Measurements from ENCODE around the gene CC2D2A. TPM values are rescaled to one million over a fixed set of nuclear protein-coding genes. Genes with fewer than 3 reads are reported as not detected.

CC2D2A gene
- total RNA-seq, 2 experiments from 2014 or later: not detected

DNA sequence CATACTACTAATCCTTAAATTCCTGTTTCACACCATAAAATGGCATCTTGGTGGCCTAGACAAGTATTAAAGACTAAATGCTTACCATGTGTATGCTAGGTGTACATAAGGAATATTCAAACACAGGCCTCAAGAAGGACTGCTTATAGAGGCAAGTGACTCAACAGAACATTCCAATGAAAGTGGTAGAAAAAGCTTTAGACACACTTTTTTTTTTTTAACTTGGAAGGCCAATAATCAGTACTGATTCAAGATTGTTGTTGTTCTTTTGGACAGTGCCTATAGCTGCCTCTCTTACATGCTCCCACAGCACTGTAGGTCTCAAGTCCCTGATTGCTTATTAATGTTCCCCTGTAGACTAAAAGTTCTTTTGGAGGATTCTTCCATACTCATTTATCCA, 107.8 kb downstream of the CC2D2A start:
- H4K20me1 ChIP-seq (ENCODE audit: insufficient read depth, low read length): no peaks in the 10 kb centered on the region
- H3K4me2 ChIP-seq (ENCODE audit: low read length): no peak overlapping the region
- no TSS peak for BruUV-seq (replicated peaks)
- no peak overlapping the region for H2AFZ ChIP-seq (ENCODE audit: low read length)
- intact Hi-C loops (cut with micrococcal nuclease; ENCODE audit: unreplicated experiment): no loop called here
- ChIA-PET POLR2A (interaction anchor here (0.6 kb wide), 1 partner anchor 42 kb away, joined by 3 read pairs; no protein-coding TSS in a partner anchor), CTCF (ENCODE audit: unreplicated experiment) (no interaction called here)
- TF ChIP-seq, protein P1, sequence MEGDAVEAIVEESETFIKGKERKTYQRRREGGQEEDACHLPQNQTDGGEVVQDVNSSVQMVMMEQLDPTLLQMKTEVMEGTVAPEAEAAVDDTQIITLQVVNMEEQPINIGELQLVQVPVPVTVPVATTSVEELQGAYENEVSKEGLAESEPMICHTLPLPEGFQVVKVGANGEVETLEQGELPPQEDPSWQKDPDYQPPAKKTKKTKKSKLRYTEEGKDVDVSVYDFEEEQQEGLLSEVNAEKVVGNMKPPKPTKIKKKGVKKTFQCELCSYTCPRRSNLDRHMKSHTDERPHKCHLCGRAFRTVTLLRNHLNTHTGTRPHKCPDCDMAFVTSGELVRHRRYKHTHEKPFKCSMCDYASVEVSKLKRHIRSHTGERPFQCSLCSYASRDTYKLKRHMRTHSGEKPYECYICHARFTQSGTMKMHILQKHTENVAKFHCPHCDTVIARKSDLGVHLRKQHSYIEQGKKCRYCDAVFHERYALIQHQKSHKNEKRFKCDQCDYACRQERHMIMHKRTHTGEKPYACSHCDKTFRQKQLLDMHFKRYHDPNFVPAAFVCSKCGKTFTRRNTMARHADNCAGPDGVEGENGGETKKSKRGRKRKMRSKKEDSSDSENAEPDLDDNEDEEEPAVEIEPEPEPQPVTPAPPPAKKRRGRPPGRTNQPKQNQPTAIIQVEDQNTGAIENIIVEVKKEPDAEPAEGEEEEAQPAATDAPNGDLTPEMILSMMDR (conservative IDR thresholded peaks at IDR 0.05; ENCODE audit: low read length): no peak
- TF ChIP-seq EZH2phosphoT487 (IDR thresholded peaks at IDR 0.05; ENCODE audit: borderline replicate concordance, low read depth, low read length): no peak
- H3K27ac ChIP-seq (ENCODE audit: low read depth, low read length, poor library complexity, severe bottlenecking): no peak overlapping the region
- no peak overlapping the region for H3K4me3 ChIP-seq (ENCODE audit: low read depth, low read length, poor library complexity, severe bottlenecking)
- no peaks in the 10 kb centered on the region for H3K9me2 ChIP-seq (ENCODE audit: insufficient read depth, low read length)
- no peaks in the 10 kb centered on the region for H3K79me2 ChIP-seq (ENCODE audit: insufficient read depth, low read depth, low read length)
- H3K4me1 ChIP-seq (ENCODE audit: insufficient read depth, low read length, poor library complexity, severe bottlenecking): no peaks in the 10 kb centered on the region
- no peak for DNase-seq (ENCODE audit: low spot score)
- no peaks in the 10 kb centered on the region for H3K9me3 ChIP-seq (ENCODE audit: low read length)
- H3K36me3 ChIP-seq (ENCODE audit: insufficient read depth, low read length): no peaks in the 10 kb centered on the region

DNA sequence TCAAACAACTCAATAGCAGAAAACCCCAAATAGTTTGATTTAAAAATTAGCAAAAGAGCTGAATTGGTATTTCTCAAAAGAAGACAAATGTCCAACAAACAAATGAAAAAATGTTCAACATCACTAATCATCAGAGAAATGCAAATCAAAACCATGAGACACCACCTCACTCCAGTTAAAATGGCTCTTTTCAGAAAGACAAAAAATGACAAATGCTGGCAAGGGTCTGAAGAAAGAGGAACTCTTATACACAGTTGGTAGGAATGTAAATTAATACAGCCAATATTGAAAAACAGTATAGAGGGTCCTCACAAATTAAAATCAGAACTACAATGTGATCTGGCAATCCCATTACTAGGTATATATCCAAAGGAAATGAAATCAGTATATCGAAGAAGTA, 115.1 kb downstream of the CC2D2A start:
- CTCF ChIA-PET (ENCODE audit: unreplicated experiment): no interaction called here
- no peaks in the 10 kb centered on the region for H3K79me2 ChIP-seq (ENCODE audit: insufficient read depth, low read depth, low read length)

DNA sequence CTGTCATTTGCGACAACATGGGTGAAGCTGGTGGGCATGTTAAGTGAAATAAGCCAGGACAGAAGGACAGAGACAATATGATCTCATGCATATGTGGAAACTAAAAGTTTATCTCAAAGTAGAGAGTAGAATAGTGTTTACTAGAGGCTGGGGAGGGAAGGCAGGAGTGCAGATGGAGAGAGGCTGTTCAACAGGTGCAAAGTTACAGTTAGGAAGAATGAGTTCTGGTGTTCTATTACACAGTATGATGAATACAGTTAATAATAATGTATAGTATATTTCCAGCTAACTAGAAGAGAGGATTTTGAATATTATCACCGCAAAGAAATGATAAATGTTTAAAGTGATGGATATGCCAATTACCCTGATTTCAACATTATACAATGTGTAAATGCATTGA, 115.6 kb downstream of the CC2D2A start:
- intact Hi-C loops (cut with micrococcal nuclease; ENCODE audit: unreplicated experiment): no loop called here
- H4K20me1 ChIP-seq (ENCODE audit: insufficient read depth, low read length): no peaks in the 10 kb centered on the region
- CTCF ChIA-PET (ENCODE audit: unreplicated experiment): no interaction called here
- TF ChIP-seq, protein P1 (conservative IDR thresholded peaks at IDR 0.05; ENCODE audit: low read length): no peak
- no peak for TF ChIP-seq EZH2phosphoT487 (IDR thresholded peaks at IDR 0.05; ENCODE audit: borderline replicate concordance, low read depth, low read length)
- DNase-seq (ENCODE audit: low spot score): no peak
- no peak overlapping the region for H2AFZ ChIP-seq (ENCODE audit: low read length)
- no peaks in the 10 kb centered on the region for H3K9me3 ChIP-seq (ENCODE audit: low read length)
- no peaks in the 10 kb centered on the region for H3K79me2 ChIP-seq (ENCODE audit: insufficient read depth, low read depth, low read length)
- POLR2A ChIA-PET: interaction anchor here (0.7 kb wide), 1 partner anchor 25 kb away, joined by 4 read pairs; no protein-coding TSS in a partner anchor
- no peak overlapping the region for H3K4me2 ChIP-seq (ENCODE audit: low read length)
- no peaks in the 10 kb centered on the region for H3K36me3 ChIP-seq (ENCODE audit: insufficient read depth, low read length)
- no peak overlapping the region for H3K4me3 ChIP-seq (ENCODE audit: low read depth, low read length, poor library complexity, severe bottlenecking)
- H3K27ac ChIP-seq (ENCODE audit: low read depth, low read length, poor library complexity, severe bottlenecking): no peak overlapping the region
- no peaks in the 10 kb centered on the region for H3K4me1 ChIP-seq (ENCODE audit: insufficient read depth, low read length, poor library complexity, severe bottlenecking)
- BruUV-seq (replicated peaks): no TSS peak
- no peaks in the 10 kb centered on the region for H3K9me2 ChIP-seq (ENCODE audit: insufficient read depth, low read length)

More for the DNA sequence above, 115.1 kb downstream of the CC2D2A start:
- Histone ChIP-seq H3K4me2 (ENCODE audit: low read length) (no peak overlapping the region), H3K36me3 (ENCODE audit: insufficient read depth, low read length) (no peaks in the 10 kb centered on the region), H3K9me3 (ENCODE audit: low read length) (no peaks in the 10 kb centered on the region), H2AFZ (ENCODE audit: low read length) (no peak overlapping the region), H3K4me1 (ENCODE audit: insufficient read depth, low read length, poor library complexity, severe bottlenecking) (no peaks in the 10 kb centered on the region), H4K20me1 (ENCODE audit: insufficient read depth, low read length) (no peaks in the 10 kb centered on the region), H3K27ac (ENCODE audit: low read depth, low read length, poor library complexity, severe bottlenecking) (no peak overlapping the region), H3K4me3 (ENCODE audit: low read depth, low read length, poor library complexity, severe bottlenecking) (no peak overlapping the region), H3K9me2 (ENCODE audit: insufficient read depth, low read length) (no peaks in the 10 kb centered on the region)
- TF ChIP-seq, protein P1 (conservative IDR thresholded peaks at IDR 0.05; ENCODE audit: low read length): no peak
- TF ChIP-seq EZH2phosphoT487 (IDR thresholded peaks at IDR 0.05; ENCODE audit: borderline replicate concordance, low read depth, low read length): no peak
- intact Hi-C loops (cut with micrococcal nuclease; ENCODE audit: unreplicated experiment): no loop called here
- no peak for DNase-seq (ENCODE audit: low spot score)
- no TSS peak for BruUV-seq (replicated peaks)
- POLR2A ChIA-PET: no interaction called here
